Astrocyte of the hippocampus (primary cell): Measurements from ENCODE around the gene PERP.

Experiments used
- DNase-seq: peaks from one replicate; pipeline ENCODE4 v3.0.0; 2011; ENCODE audit warnings: low read depth, low spot score

The PERP gene

DNA sequence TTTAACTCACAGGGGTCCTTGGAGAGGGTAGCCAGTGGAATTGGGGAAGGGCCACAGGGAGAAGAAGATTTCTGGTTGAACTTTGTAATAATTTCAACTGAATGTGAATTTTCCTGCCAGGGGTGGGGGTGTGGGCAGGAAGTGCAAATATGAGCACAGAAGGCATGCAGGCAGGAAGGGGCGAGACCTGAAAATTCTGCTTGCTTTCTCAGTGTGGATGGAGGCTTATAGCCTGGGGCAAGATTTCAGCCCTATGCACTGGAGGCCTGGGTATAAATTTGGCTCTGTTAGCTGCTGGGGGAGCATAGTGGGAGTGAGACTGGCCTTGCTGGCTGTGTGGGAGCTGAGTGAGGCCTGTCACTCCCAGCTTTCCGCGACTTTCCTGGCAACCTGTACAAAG is 54.4 kb downstream of the PERP start:
- no peak for DNase-seq

DNA sequence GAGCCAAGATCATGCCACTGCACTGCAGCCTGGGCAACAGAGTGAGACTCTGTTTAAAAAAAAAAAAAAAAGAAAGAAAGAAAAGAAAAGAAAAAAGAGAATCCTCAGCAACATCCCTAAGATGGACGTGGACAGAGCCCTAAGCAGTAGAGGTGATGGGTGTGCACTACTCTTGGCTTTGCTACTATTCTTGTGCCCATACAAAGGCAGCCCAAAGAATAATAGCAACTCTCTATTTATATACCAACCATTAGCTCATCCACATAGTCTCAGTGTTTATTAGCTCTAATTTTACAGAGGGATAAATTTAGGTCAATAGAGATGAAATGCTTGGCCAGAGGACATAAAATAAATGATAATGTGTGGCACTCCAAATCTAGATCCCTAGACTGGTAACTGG is 62.2 kb downstream of the PERP start:
- no peak for DNase-seq

DNA sequence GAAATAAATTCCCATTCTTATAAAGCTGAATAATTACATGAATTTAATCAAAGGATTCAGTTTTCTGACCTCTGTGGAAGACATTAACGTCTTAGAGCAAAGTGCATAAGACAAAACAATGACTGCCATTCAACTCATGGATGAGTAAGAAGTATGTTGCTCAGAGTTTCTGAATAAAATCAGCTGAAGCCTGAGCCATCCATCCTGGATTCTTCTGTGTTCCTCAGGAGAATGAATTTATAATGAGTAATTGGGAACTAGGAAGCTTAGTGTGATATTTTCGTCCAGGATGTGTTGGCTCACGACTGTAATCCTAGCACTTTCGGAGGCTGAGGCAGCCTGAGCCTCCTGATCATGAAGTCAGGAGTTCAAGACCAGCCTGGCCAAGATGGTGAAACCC is 62.8 kb downstream of the PERP start:
- DNase-seq, result no peak
